IMR-90 (cell line): ENCODE data around the gene PADI2. TPM values are rescaled to one million over a fixed set of nuclear protein-coding genes. Genes with fewer than 3 reads are reported as not detected.

Experiments used
- ATAC-seq: fragments of 200-7000 bp; cut with Tn5 transposase; 2 replicates; pipeline ENCODE4 v1.9.1; 2020; ENCODE audit warnings: low read depth, mild to moderate bottlenecking, moderate library complexity
- BruUV-seq: library from RNA; stranded (reverse); fragments of 400-500 nt; replicated peaks from 2 replicates; lab custom pipeline; 2021; lab: Mats Ljungman, UMichigan
- CTCF ChIA-PET: fragments of 300-600 bp; formaldehyde crosslinking; extraction: SDS; loops from one replicate; lab custom pipeline; 2021; ENCODE audit warnings: antibody characterized with exemption; lab: Yijun Ruan, JAX
- POLR2A ChIA-PET: fragments of 300-600 bp; sonication (Branson Sonifier 250); formaldehyde crosslinking; loops from one replicate; lab custom pipeline; 2022; ENCODE audit warnings: antibody characterized with exemption; ENCODE audit not compliant: unreplicated experiment; lab: Charles Lee
- DNase-seq: peaks from one replicate; pipeline ENCODE4 v3.0.0; 2013
- H2AFZ ChIP-seq: replicated peaks from 2 replicates; pipeline ENCODE3; 2013; ENCODE audit warnings: low read length, mild to moderate bottlenecking; ENCODE audit not compliant: poor library complexity
- H2AK5ac ChIP-seq: 2 replicates; pipeline ENCODE4 v1.6.1; 2013; ENCODE audit warnings: low read depth, low read length, inconsistent platforms
- H2AK9ac ChIP-seq: replicated peaks from 2 replicates; pipeline ENCODE3; 2013; ENCODE audit warnings: mild to moderate bottlenecking, low read depth, low read length, moderate library complexity; ENCODE audit not compliant: poor library complexity
- H2BK120ac ChIP-seq: 2 replicates; pipeline ENCODE4 v1.6.1; 2013; ENCODE audit warnings: low read depth, low read length, inconsistent platforms
- H2BK15ac ChIP-seq: 3 replicates; pipeline ENCODE4 v1.6.1; 2013; ENCODE audit warnings: low read depth, low read length, inconsistent platforms
- H2BK20ac ChIP-seq: 2 replicates; pipeline ENCODE4 v1.6.1; 2013; ENCODE audit warnings: low read depth, mild to moderate bottlenecking, inconsistent platforms, low read length, moderate library complexity
- H2BK5ac ChIP-seq: 2 replicates; pipeline ENCODE4 v1.6.1; 2013; ENCODE audit warnings: mild to moderate bottlenecking, low read depth, low read length, inconsistent platforms; ENCODE audit not compliant: poor library complexity, severe bottlenecking
- H3K14ac ChIP-seq: replicated peaks from 2 replicates; pipeline ENCODE4 v1.6.1; 2013; ENCODE audit warnings: low read depth, low read length, inconsistent platforms
- H3K18ac ChIP-seq: 2 replicates; pipeline ENCODE4 v1.6.1; 2013; ENCODE audit warnings: low read depth, low read length, control low read depth
- H3K23ac ChIP-seq: 2 replicates; pipeline ENCODE4 v1.6.1; 2013; ENCODE audit warnings: low read depth, low read length, inconsistent platforms
- H3K27ac ChIP-seq: 2 replicates; pipeline ENCODE4 v1.5.1; 2013; ENCODE audit warnings: mild to moderate bottlenecking, control low read depth, low read length; ENCODE audit not compliant: insufficient read depth
- H3K27me3 ChIP-seq: 2 replicates; pipeline ENCODE4 v1.6.1; 2013; ENCODE audit warnings: low read length; ENCODE audit not compliant: control insufficient read depth, insufficient read depth
- H3K36me3 ChIP-seq: 2 replicates; pipeline ENCODE4 v1.6.1; 2013; ENCODE audit warnings: low read length, mixed read lengths; ENCODE audit not compliant: control insufficient read depth, insufficient read depth
- H3K4ac ChIP-seq: 2 replicates; pipeline ENCODE4 v1.6.1; 2013; ENCODE audit warnings: low read depth, low read length, inconsistent platforms
- H3K4me1 ChIP-seq: 2 replicates; pipeline ENCODE4 v1.6.1; 2013; ENCODE audit warnings: low read length, mixed read lengths; ENCODE audit not compliant: control insufficient read depth, insufficient read depth
- H3K4me2 ChIP-seq: 2 replicates; pipeline ENCODE4 v1.6.1; 2013; ENCODE audit warnings: low read depth, mild to moderate bottlenecking, control low read depth, low read length, moderate library complexity
- H3K4me3 ChIP-seq: 2 replicates; pipeline ENCODE4 v1.5.1; 2013; ENCODE audit warnings: low read depth, mild to moderate bottlenecking, control low read depth, low read length, moderate library complexity; ENCODE audit not compliant: insufficient read depth
- H3K56ac ChIP-seq: 2 replicates; pipeline ENCODE4 v1.6.1; 2013; ENCODE audit warnings: low read length, inconsistent platforms; ENCODE audit not compliant: insufficient read depth; ENCODE audit errors: extremely low read depth
- H3K79me1 ChIP-seq, 2 experiments: 2 replicates each; pipeline ENCODE4 v1.6.1; 2013; ENCODE audit warnings: low read length in 2 of 2, inconsistent platforms in 1 of 2, low read depth in 1 of 2
- H3K9ac ChIP-seq: 2 replicates; pipeline ENCODE4 v1.6.1; 2013; ENCODE audit warnings: low read depth, low read length, control low read depth
- H3K9me1 ChIP-seq: 2 replicates; pipeline ENCODE4 v1.6.1; 2013; ENCODE audit warnings: low read length, inconsistent platforms; ENCODE audit not compliant: insufficient read depth
- H3K9me3 ChIP-seq: 2 replicates; pipeline ENCODE4 v1.6.1; 2013; ENCODE audit warnings: low read length; ENCODE audit not compliant: control insufficient read depth, insufficient read depth
- H4K20me1 ChIP-seq: 2 replicates; pipeline ENCODE4 v1.6.1; 2013; ENCODE audit warnings: low read length, inconsistent platforms; ENCODE audit not compliant: insufficient read depth
- H4K5ac ChIP-seq: 2 replicates; pipeline ENCODE4 v1.6.1; 2013; ENCODE audit warnings: mild to moderate bottlenecking, low read depth, low read length, control low read depth
- H4K8ac ChIP-seq, 2 experiments: 2 replicates each; pipeline ENCODE4 v1.6.1; 2013; ENCODE audit warnings: low read depth in 2 of 2, low read length in 2 of 2, control low read depth in 1 of 2, inconsistent platforms in 1 of 2
- H4K91ac ChIP-seq: 2 replicates; pipeline ENCODE4 v1.6.1; 2013; ENCODE audit warnings: low read depth, low read length, inconsistent platforms; ENCODE audit not compliant: insufficient read depth
- BHLHE40 ChIP-seq: fragments of 150-350 bp; IDR thresholded peaks from 2 replicates; pipeline ENCODE4 v1.6.1; 2016; ENCODE audit warnings: mild to moderate bottlenecking, low read depth, low read length
- FOS ChIP-seq: fragments of 150-350 bp; IDR thresholded peaks from 2 replicates; pipeline ENCODE4 v1.6.1; 2016; ENCODE audit warnings: low read depth, low read length
- MAFK ChIP-seq: IDR thresholded peaks from 2 replicates; pipeline ENCODE4 v1.6.1; 2012; ENCODE audit warnings: low read depth, low read length, improper control_type of control experiment
- MAZ ChIP-seq: IDR thresholded peaks from 2 replicates; pipeline ENCODE4 v1.6.1; 2012; ENCODE audit warnings: low read depth, mild to moderate bottlenecking, low read length, improper control_type of control experiment, moderate library complexity, borderline replicate concordance
- RCOR1 ChIP-seq: IDR thresholded peaks from 2 replicates; pipeline ENCODE4 v1.6.1; 2012; ENCODE audit warnings: mild to moderate bottlenecking, low read length, improper control_type of control experiment; ENCODE audit not compliant: insufficient replicate concordance
- RFX5 ChIP-seq: IDR thresholded peaks from 2 replicates; pipeline ENCODE4 v1.8.0; 2012; ENCODE audit warnings: low read depth, mild to moderate bottlenecking, low read length, moderate library complexity
- WGBS, 2 experiments: methylation state at CpG; one replicate each; pipeline versions ENCODE4 v1.1.5 to v1.1.7; 2013; ENCODE audit warnings: missing lambda C conversion rate in 2 of 2; ENCODE audit not compliant: insufficient read length in 1 of 2; ENCODE audit errors: extremely low coverage in 2 of 2; 5-methylcytosine and 5-hydroxymethylcytosine counted together
- dilution Hi-C: fragments of 300-500 bp; cut with HindIII; formaldehyde crosslinking; loops from one replicate; pipeline ENCODE4 v1.14.3; 2018; ENCODE audit warnings: low sequenced_read_pairs; ENCODE audit not compliant: unreplicated experiment
- in situ Hi-C: fragments of 300-500 bp; cut with MboI; formaldehyde crosslinking; loops from 3 replicates; pipeline ENCODE4 v1.14.3; 2019; ENCODE audit warnings: low sequenced_read_pairs, inconsistent platforms, mixed read lengths
- intact Hi-C: fragments of 100-400 bp; cut with micrococcal nuclease; formaldehyde crosslinking; loops from 2 replicates; pipeline ENCODE4 v1.10.0; 2022
- polyA plus RNA-seq, 3 experiments: library from polyadenylated mRNA; depleted of rRNA; stranded (reverse); fragments of >200 nt; gene quantifications; 2 replicates each; pipeline ENCODE4 v1.2.3, GENCODE V29; 2012; ENCODE audit warnings: low replicate concordance in 1 of 3
- total RNA-seq: library from RNA; depleted of rRNA; stranded (reverse); fragments of >200 nt; gene quantifications from 2 replicates; pipeline ENCODE4 v1.2.3, GENCODE V29; 2012
- TF ChIP-seq, protein P1 (sequence below): fragments of 150-350 bp; IDR thresholded peaks from 2 replicates; pipeline ENCODE4 v1.6.1; 2016; ENCODE audit warnings: low read depth, mild to moderate bottlenecking, low read length, moderate library complexity, borderline replicate concordance

The PADI2 gene
- total and polyA plus RNA-seq, 2 of the 4 experiments (the other 2 are of a cell fraction) = not detected

GRCh38 chr1:17120962-17121837, 1.9 kb upstream of the PADI2 start:
- H3K4me3 ChIP-seq = no peak overlapping the region
- no peak overlapping the region for H2AK9ac ChIP-seq
- dilution Hi-C loops (no loop called here), intact Hi-C loops (no loop called here), in situ Hi-C loops (no loop called here)
- POLR2A ChIA-PET = no interaction called here
- no peak overlapping the region for H4K91ac ChIP-seq
- H3K27me3 ChIP-seq = peaks cover 29% of the 10 kb centered on the region
- H3K79me1 ChIP-seq = no peaks in the 10 kb centered on the region
- no peaks in the 10 kb centered on the region for H3K36me3 ChIP-seq
- H2BK5ac ChIP-seq = no peak overlapping the region
- 0 out of 2 replicates have a peak overlapping the region, but pooled peaks have one; percentile 27 for H2AK5ac ChIP-seq
- no peaks in the 10 kb centered on the region for H3K9me3 ChIP-seq
- no TSS peak for BruUV-seq
- CTCF ChIA-PET = interaction anchor here (0.6 kb wide), 1 partner anchor 485 kb away, joined by 7 read pairs; no protein-coding TSS in a partner anchor
- no peak overlapping the region for H2BK15ac ChIP-seq
- H4K8ac ChIP-seq = no peak overlapping the region
- H3K18ac ChIP-seq = no peak overlapping the region
- H4K5ac ChIP-seq = no peak overlapping the region
- H3K27ac ChIP-seq = no peak overlapping the region
- peak overlapping the region; percentile 72 for H2AFZ ChIP-seq
- no peak overlapping the region for H3K9ac ChIP-seq
- no peak overlapping the region; the same call in 1 of the 2 replicates for H2BK20ac ChIP-seq
- H2BK120ac ChIP-seq = no peak overlapping the region
- H3K4me2 ChIP-seq = no peak overlapping the region
- WGBS, 2 experiments = 88% methylated on average over 12 of the region's 23 CpGs; no CpG with 5 or more reads in 1 of the 2 experiments
- H3K14ac ChIP-seq = no peak overlapping the region
- H3K4ac ChIP-seq = no peak overlapping the region
- no peak overlapping the region for H3K23ac ChIP-seq
- H3K4me1 ChIP-seq = peaks cover 18% of the 10 kb centered on the region
- DNase-seq (peak; percentile 8), ATAC-seq (no peak)
- TF ChIP-seq RCOR1 (no peak), RFX5 (no peak), FOS (no peak), BHLHE40 (no peak), MAZ (no peak), MAFK (no peak)
- TF ChIP-seq, protein P1, sequence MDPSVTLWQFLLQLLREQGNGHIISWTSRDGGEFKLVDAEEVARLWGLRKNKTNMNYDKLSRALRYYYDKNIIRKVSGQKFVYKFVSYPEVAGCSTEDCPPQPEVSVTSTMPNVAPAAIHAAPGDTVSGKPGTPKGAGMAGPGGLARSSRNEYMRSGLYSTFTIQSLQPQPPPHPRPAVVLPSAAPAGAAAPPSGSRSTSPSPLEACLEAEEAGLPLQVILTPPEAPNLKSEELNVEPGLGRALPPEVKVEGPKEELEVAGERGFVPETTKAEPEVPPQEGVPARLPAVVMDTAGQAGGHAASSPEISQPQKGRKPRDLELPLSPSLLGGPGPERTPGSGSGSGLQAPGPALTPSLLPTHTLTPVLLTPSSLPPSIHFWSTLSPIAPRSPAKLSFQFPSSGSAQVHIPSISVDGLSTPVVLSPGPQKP = no peak
- H4K20me1 ChIP-seq = no peaks in the 10 kb centered on the region
- H3K9me1 ChIP-seq = peaks cover under 1% of the 10 kb centered on the region; the same call in 1 of the 2 replicates
- no peak overlapping the region for H3K56ac ChIP-seq
